ENCODE results near the gene MAP3K6.

DNA sequence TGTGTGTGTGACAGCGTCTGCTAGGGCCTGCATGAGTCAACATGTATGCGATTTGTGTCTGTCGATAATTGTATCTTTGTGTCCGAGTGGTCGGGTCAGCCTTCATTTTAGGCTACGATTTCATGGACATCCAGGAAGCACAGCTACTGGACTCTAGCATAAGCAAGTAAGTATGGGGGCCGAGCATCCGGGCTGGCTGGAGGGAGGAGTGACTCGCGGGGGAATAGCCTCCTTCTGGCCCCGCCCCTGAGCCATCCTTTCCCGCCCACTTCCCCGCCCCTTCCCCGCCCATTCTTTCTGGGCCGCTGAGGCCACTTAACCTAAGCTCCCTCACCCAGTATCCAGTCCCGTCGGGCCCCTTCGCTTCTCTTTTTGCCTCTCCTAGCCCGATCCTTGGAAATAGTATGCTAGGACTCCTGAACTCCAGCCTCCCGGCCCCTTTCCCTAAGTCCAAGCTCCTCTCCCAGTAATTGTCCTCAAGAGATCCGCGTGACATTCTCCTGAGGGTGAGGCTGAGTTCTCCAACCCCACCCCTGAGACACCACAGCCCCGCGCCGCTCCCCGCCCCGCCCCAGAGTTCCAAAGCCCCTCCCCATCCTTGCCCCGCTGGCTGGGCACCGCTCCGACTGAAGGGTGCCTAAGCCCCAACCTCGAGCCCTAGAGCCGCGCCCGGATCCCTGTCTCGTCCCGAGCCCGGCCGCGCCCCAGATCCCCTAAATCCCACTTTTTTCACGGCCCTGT is 1.2 kb downstream of the MAP3K6 start:
- TF ChIP-seq, protein P1, sequence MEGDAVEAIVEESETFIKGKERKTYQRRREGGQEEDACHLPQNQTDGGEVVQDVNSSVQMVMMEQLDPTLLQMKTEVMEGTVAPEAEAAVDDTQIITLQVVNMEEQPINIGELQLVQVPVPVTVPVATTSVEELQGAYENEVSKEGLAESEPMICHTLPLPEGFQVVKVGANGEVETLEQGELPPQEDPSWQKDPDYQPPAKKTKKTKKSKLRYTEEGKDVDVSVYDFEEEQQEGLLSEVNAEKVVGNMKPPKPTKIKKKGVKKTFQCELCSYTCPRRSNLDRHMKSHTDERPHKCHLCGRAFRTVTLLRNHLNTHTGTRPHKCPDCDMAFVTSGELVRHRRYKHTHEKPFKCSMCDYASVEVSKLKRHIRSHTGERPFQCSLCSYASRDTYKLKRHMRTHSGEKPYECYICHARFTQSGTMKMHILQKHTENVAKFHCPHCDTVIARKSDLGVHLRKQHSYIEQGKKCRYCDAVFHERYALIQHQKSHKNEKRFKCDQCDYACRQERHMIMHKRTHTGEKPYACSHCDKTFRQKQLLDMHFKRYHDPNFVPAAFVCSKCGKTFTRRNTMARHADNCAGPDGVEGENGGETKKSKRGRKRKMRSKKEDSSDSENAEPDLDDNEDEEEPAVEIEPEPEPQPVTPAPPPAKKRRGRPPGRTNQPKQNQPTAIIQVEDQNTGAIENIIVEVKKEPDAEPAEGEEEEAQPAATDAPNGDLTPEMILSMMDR (IDR thresholded peaks at IDR 0.05) = peak in 1 of 4 experiments; percentile 3
- TF ChIP-seq POLR2A (IDR thresholded peaks at IDR 0.05) (peak; percentile 38 to 51), EP300 (IDR thresholded peaks at IDR 0.05) (no peak), POLR2AphosphoS5 (IDR thresholded peaks at IDR 0.05) (peak; percentile 57)
